ENCODE measurements around the gene CUZD1. TPM values are rescaled to one million over a fixed set of nuclear protein-coding genes. Genes with fewer than 3 reads are reported as not detected.
A peak's percentile ranks its signal among the peaks of the same experiment; 100 is the strongest.

CUZD1 gene
- total RNA-seq, 1 experiment from 2014 or later: 17.2 TPM

DNA sequence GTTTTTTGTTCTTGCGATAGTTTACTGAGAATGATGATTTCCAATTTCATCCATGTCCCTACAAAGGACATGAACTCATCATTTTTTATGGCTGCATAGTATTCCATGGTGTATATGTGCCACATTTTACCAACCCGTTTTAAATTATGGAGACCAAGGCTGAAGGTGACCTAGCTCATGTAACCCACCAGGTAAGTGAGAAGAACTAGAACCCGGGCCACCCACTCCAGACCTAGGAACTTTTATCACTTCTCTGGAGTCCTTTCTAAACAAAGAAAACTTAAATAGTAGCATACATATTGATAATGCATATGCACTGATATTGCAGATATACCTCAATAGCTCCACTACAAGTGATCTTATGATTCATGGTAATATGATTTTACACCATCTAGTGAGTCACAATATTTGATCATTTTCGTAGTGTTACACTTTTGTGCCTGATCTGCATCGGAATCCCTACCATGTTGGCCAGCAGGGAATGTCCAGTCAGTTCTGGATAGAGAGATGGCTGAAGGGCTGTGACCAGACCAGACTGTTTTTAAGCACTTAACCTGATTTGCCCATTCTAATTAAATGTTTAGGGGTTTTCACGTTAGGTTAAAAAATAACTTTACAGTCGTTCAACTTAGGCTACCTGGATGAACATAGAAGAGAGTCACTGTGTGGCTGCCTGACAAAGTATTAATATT, 15.2 kb downstream of the CUZD1 start:
- H3K56ac ChIP-seq (ENCODE audit: insufficient read length, low read depth, low read length): no peak overlapping the region
- no peak overlapping the region for H3K4me3 Mint-ChIP-seq
- no peaks in the 10 kb centered on the region for H3K9me3 ChIP-seq (ENCODE audit: control insufficient read depth, low read depth, low read length)
- H3K23me2 ChIP-seq (ENCODE audit: insufficient read length, low read depth, low read length, poor library complexity, severe bottlenecking): no peaks in the 10 kb centered on the region
- no peak overlapping the region for H4K5ac ChIP-seq (ENCODE audit: insufficient read length, low read depth, low read length)
- H3K36me3 Mint-ChIP-seq (ENCODE audit: insufficient read depth in 1 of 3, low read depth in 3 of 3): peaks cover 3 to 29% (median 13%) of the 10 kb centered on the region in 3 experiments; a peak in 5 of 7 replicates
- peak overlapping the region in 1 of 3 experiments; percentile 29; a peak in 2 of 7 replicates for H3K27ac Mint-ChIP-seq
- H2AK5ac ChIP-seq (ENCODE audit: insufficient read length, low read length): no peak overlapping the region
- H3K9ac ChIP-seq (ENCODE audit: extremely low read depth, insufficient read length, low read length): no peak overlapping the region
- H3K27me3 Mint-ChIP-seq (ENCODE audit: low read depth): peaks cover 3% of the 10 kb centered on the region; the same call in 1 of the 2 replicates
- H3K27ac ChIP-seq (ENCODE audit: insufficient read length, low read depth, low read length): no peak overlapping the region
- H2BK5ac ChIP-seq (ENCODE audit: insufficient read length, low read length): no peak overlapping the region
- H2AFZ ChIP-seq (ENCODE audit: low read length): no peak overlapping the region
- no peak overlapping the region for H3T11ph ChIP-seq (ENCODE audit: low read length)
- no peak for DNase-seq
- WGBS (ENCODE audit: extremely low coverage, insufficient read length, low lambda C conversion rate): no CpG with 5 or more reads among the region's 7 CpGs
- no peaks in the 10 kb centered on the region; the same call in 1 of the 2 replicates for H3K27me3 ChIP-seq (ENCODE audit: insufficient read depth, low read length)
- no peak overlapping the region for H4K8ac ChIP-seq (replicated peaks; ENCODE audit: insufficient read length, low read depth, low read length)
- no peaks in the 10 kb centered on the region for H3K79me1 ChIP-seq (ENCODE audit: insufficient read depth, low read depth, low read length, poor library complexity, severe bottlenecking)
- H2BK20ac ChIP-seq (ENCODE audit: low read depth, low read length, poor library complexity, severe bottlenecking): no peak overlapping the region
- no peak overlapping the region for H3K4me2 ChIP-seq (ENCODE audit: insufficient read depth, insufficient read length, low read length)
- no peak overlapping the region for H3K18ac ChIP-seq (ENCODE audit: insufficient read length, low read depth, low read length)
- no peak overlapping the region for H4K91ac ChIP-seq (ENCODE audit: insufficient read length, low read depth, low read length)
- H3K9me3 Mint-ChIP-seq: no peaks in the 10 kb centered on the region
- H3K23ac ChIP-seq (ENCODE audit: insufficient read length, low read depth, low read length): no peak overlapping the region
- H2BK15ac ChIP-seq (ENCODE audit: low read depth, low read length): no peak overlapping the region
- H3K4ac ChIP-seq (ENCODE audit: low read depth, low read length): no peak overlapping the region
- H3K14ac ChIP-seq (ENCODE audit: insufficient read depth, low read length): no peak overlapping the region
- TF ChIP-seq, protein P1, sequence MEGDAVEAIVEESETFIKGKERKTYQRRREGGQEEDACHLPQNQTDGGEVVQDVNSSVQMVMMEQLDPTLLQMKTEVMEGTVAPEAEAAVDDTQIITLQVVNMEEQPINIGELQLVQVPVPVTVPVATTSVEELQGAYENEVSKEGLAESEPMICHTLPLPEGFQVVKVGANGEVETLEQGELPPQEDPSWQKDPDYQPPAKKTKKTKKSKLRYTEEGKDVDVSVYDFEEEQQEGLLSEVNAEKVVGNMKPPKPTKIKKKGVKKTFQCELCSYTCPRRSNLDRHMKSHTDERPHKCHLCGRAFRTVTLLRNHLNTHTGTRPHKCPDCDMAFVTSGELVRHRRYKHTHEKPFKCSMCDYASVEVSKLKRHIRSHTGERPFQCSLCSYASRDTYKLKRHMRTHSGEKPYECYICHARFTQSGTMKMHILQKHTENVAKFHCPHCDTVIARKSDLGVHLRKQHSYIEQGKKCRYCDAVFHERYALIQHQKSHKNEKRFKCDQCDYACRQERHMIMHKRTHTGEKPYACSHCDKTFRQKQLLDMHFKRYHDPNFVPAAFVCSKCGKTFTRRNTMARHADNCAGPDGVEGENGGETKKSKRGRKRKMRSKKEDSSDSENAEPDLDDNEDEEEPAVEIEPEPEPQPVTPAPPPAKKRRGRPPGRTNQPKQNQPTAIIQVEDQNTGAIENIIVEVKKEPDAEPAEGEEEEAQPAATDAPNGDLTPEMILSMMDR (conservative IDR thresholded peaks at IDR 0.05): no peak
- no peak overlapping the region for H2BK120ac ChIP-seq (ENCODE audit: low read depth, low read length, poor library complexity, severe bottlenecking)
- no peaks in the 10 kb centered on the region for H3K79me2 ChIP-seq (ENCODE audit: insufficient read depth, low read length)
- H3K4me1 Mint-ChIP-seq: peaks cover 4 to 6% of the 10 kb centered on the region in 2 experiments; a peak in 3 of 4 replicates
- no peaks in the 10 kb centered on the region; the same call in 1 of the 2 replicates for H3K4me1 ChIP-seq (ENCODE audit: insufficient read depth, low read length)
- H2BK12ac ChIP-seq (ENCODE audit: insufficient read length, low read depth, low read length): no peak overlapping the region
- no peaks in the 10 kb centered on the region for H4K20me1 ChIP-seq (ENCODE audit: control insufficient read depth, insufficient read depth, insufficient read length)

Data from H9 (cell line).